Fibroblast of villous mesenchyme (primary cell): ENCODE data around the gene SERINC1. TPM values are rescaled to one million over a fixed set of nuclear protein-coding genes. Genes with fewer than 3 reads are reported as not detected.

ENCODE experiments used
- DNase-seq: peaks from one replicate; pipeline ENCODE4 v3.0.0-alpha.2; 2010; ENCODE audit warnings: low read depth
- H3K4me3 ChIP-seq: 2 replicates; pipeline ENCODE4 v1.5.1; 2011; ENCODE audit warnings: low read depth, mild to moderate bottlenecking, low read length
- total RNA-seq: library from RNA; depleted of rRNA; stranded (reverse); fragments of >200 nt; gene quantifications from 2 replicates; pipeline ENCODE4 v1.2.3, GENCODE V29; 2012
- TF ChIP-seq, protein P1 (sequence below): IDR thresholded peaks from 2 replicates; pipeline ENCODE4 v1.5.1; 2012; ENCODE audit warnings: low read depth, mild to moderate bottlenecking, low read length; ENCODE audit not compliant: insufficient read depth

The SERINC1 gene
- total RNA-seq, 1 donor, result 246 TPM

DNA sequence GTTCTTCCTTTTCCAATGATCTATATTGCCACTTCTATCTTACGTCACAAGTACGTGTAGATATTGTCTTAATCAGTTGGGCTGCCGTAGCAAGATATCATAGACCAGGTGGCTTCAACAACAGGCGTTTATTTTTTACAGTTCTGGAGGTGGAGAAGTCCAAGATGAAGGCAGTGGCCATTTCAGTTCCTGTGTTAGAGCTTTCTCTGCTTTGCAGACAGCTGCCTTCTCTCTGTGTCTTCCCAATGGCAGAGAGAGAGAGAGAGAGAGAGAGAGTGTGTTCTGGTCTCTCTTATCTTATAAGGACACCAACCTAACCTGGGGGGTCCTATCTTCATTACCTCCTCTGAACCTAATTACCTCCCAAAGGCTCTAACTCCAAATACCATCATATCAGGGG is 63.9 kb downstream of the SERINC1 start:
- TF ChIP-seq, protein P1, sequence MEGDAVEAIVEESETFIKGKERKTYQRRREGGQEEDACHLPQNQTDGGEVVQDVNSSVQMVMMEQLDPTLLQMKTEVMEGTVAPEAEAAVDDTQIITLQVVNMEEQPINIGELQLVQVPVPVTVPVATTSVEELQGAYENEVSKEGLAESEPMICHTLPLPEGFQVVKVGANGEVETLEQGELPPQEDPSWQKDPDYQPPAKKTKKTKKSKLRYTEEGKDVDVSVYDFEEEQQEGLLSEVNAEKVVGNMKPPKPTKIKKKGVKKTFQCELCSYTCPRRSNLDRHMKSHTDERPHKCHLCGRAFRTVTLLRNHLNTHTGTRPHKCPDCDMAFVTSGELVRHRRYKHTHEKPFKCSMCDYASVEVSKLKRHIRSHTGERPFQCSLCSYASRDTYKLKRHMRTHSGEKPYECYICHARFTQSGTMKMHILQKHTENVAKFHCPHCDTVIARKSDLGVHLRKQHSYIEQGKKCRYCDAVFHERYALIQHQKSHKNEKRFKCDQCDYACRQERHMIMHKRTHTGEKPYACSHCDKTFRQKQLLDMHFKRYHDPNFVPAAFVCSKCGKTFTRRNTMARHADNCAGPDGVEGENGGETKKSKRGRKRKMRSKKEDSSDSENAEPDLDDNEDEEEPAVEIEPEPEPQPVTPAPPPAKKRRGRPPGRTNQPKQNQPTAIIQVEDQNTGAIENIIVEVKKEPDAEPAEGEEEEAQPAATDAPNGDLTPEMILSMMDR, result no peak
- DNase-seq, result no peak
- H3K4me3 ChIP-seq, result no peak overlapping the region

DNA sequence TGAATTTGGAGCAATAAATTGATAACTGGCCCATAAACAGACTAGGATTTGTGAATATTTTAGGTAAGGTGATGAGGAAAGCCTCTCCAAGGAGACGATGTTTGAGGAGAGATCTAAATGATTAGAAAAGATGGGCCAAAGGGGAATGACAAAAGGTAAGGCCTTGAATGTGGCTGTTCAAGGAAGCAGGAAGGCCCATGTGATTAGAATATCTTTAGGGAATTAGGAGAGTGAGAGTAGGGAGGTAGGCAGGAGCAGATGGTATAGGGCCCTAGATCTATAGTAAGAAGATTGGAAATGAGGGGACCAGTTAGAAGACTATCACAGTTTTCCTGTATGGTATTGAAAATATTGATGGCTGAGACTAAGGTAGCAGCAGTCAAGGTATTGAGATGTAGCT is 65.4 kb downstream of the SERINC1 start:
- TF ChIP-seq, protein P1, result no peak
- no peak for DNase-seq
- no peak overlapping the region for H3K4me3 ChIP-seq

DNA sequence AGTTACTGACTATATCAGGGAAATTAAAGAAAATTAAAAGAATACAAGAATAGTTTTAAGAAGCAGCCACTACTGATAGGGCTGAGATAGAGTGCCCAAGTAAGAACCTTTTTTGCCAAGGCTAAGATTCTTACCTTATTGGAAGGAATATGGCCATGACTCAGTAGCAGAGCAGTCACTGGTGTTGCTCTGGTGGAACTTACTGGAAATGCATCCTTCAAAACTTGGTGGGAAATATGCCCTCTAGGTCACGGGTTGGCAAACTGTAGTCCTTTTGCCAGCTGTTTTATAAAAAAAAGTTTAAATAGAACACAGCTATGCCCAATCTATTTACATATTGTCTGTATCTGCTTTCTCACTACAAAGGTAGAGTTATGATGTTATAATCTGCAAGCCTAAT is 66.2 kb downstream of the SERINC1 start:
- TF ChIP-seq, protein P1, result peak; percentile 19
- DNase-seq, result no peak
- H3K4me3 ChIP-seq, result no peak overlapping the region

DNA sequence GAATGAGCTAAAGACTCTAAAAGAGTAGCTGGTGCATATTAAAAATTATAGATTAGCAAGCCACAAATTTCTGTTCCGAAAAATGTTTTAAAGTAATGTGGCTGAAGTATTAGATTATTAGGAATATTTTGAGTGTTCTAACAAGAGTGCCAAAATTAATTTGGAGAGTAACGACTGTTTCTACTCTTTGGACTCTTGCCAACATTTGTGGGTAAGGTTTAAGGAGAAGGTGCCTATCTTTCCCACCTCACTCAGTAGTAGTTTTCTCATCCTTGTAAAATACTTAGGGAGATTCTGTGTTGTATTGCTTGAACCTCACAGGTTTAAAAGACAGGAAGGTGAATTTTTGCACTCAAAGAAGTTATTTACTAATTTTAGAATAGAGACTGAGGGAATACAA is 67.2 kb downstream of the SERINC1 start:
- TF ChIP-seq, protein P1, result no peak
- DNase-seq, result no peak

DNA sequence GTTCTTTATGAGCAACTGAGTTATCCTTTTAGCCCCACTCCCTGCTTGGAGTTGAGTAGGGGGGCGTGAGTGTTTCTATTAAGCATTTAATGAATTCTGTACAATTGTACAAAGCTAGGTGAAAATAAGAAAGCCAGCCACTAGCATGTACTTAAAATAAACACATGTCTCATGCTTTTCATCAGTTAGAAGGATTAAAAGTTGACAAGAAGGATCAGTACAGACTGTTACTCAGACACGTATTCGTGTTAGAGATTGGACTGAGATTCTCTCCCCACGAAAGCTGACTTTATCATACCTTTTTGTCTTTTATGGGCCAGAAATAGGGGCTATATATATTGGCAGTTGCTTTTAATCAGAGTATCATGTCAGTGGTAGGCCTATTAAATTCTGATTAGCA is 70.5 kb downstream of the SERINC1 start:
- TF ChIP-seq, protein P1, result no peak
- H3K4me3 ChIP-seq, result peak overlapping the region; percentile 94
- no peak for DNase-seq

More for the DNA sequence above, 67.2 kb downstream of the SERINC1 start:
- H3K4me3 ChIP-seq, result no peak overlapping the region

DNA sequence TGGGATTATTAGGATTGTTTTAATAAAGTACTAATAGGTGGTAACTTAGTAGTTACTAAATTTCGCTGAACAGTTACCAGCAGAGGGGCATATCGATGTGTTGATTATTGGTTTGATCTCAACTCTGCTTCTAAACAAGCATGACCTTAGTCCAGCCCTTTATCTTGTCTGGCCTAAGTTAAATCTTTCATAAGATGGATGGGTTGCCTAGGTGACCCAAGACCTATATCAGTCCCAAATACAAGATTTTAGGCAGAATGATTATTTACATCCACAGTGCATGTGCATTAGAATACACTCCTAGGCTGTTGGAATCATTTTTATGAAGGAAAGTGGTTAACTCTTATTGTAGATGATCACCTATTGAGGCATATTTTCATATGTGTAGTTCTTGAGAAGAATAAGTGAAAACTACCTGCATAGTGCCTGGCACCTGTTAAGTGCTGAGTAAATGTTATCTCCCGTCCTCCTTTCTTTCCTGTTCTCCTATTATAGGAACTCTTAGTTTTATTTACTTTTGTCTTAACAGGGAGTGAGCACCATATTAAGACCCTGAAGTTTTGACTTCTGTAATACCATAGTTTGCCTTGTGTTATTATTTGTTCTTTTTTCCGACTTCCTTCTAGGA is 71.0 kb downstream of the SERINC1 start:
- peak overlapping the region; percentile 94 for H3K4me3 ChIP-seq
- TF ChIP-seq, protein P1, result no peak
- no peak for DNase-seq

DNA sequence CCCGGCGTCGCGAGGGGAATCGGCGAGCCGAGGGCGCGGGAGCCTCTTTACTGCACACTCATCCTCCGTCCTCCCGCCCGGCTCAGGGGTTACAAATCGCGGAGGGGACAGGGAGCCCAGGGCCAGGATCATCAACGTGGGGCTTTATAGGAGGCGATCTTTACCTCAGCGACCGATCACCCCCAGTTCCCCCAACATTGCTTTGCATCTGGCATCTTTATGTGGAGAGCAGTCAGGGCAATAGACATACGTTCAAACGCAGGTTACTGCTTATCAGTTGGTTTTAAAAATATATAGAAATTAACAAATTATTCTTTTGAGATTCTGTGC is 71.5 kb downstream of the SERINC1 start:
- peak overlapping the region; percentile 94 for H3K4me3 ChIP-seq
- TF ChIP-seq, protein P1, result no peak
- peak; percentile 11 for DNase-seq
